Endodermal cell (in vitro differentiated cells): Measurements from ENCODE around the gene PTPRO. TPM values are rescaled to one million over a fixed set of nuclear protein-coding genes. Genes with fewer than 3 reads are reported as not detected.

Experiments used
- DNase-seq: peaks from one replicate; pipeline ENCODE4 v3.0.0-alpha.2; 2017
- H3K27ac ChIP-seq: 2 replicates; pipeline ENCODE4 v1.5.1; 2013; ENCODE audit warnings: mild to moderate bottlenecking, low read depth, low read length, moderate library complexity
- H3K27me3 ChIP-seq: 2 replicates; pipeline ENCODE4 v1.6.1; 2013; ENCODE audit warnings: mild to moderate bottlenecking, low read length, moderate library complexity; ENCODE audit not compliant: insufficient read depth, control insufficient read depth, poor library complexity, severe bottlenecking
- H3K36me3 ChIP-seq: 2 replicates; pipeline ENCODE4 v1.7.0; 2013; ENCODE audit warnings: mild to moderate bottlenecking, low read length, moderate library complexity; ENCODE audit not compliant: control insufficient read depth, insufficient read depth
- H3K4me1 ChIP-seq: one replicate; pipeline ENCODE4 v1.7.0; 2013; ENCODE audit warnings: low read length; ENCODE audit not compliant: control insufficient read depth, insufficient read depth
- H3K4me3 ChIP-seq: 2 replicates; pipeline ENCODE4 v1.5.1; 2013; ENCODE audit warnings: mild to moderate bottlenecking, low read length, moderate library complexity
- H3K9ac ChIP-seq: 2 replicates; pipeline ENCODE4 v1.6.1; 2013; ENCODE audit warnings: mild to moderate bottlenecking, low read length, moderate library complexity; ENCODE audit not compliant: poor library complexity, severe bottlenecking; ENCODE audit errors: extremely low read depth
- H3K9me3 ChIP-seq: 2 replicates; pipeline ENCODE4 v1.6.1; 2013; ENCODE audit warnings: mild to moderate bottlenecking, low read length, moderate library complexity; ENCODE audit not compliant: control insufficient read depth
- H3K27ac Mint-ChIP-seq: 2 replicates; pipeline ENCODE4 v1.8.0; 2020; ENCODE audit warnings: mixed read lengths
- H3K27me3 Mint-ChIP-seq: 2 replicates; pipeline ENCODE4 v1.8.0; 2021; ENCODE audit warnings: mild to moderate bottlenecking, mixed read lengths; ENCODE audit not compliant: insufficient read depth
- H3K36me3 Mint-ChIP-seq: 2 replicates; pipeline ENCODE4 v1.8.0; 2020; ENCODE audit warnings: low read depth, mixed read lengths
- H3K4me1 Mint-ChIP-seq: 2 replicates; pipeline ENCODE4 v1.8.0; 2020; ENCODE audit warnings: mixed read lengths
- H3K4me3 Mint-ChIP-seq: 2 replicates; pipeline ENCODE4 v1.8.0; 2020; ENCODE audit warnings: mild to moderate bottlenecking, moderate library complexity, mixed read lengths
- H3K9me3 Mint-ChIP-seq: 2 replicates; pipeline ENCODE4 v1.8.0; 2020; ENCODE audit warnings: mild to moderate bottlenecking, mixed read lengths
- WGBS, 2 experiments: methylation state at CpG; one replicate each; pipeline versions ENCODE4 v1.1.5 to v1.1.7; 2013; ENCODE audit warnings: missing lambda C conversion rate in 2 of 2, mixed read lengths in 1 of 2; ENCODE audit not compliant: insufficient coverage in 1 of 2, insufficient read length in 1 of 2; 5-methylcytosine and 5-hydroxymethylcytosine counted together
- total RNA-seq, 2 donors: library from RNA; stranded (reverse); fragmentation: NEBNext Ultra II Directional in 1 of 2; extraction: Animal tissue kit (Norgen Biotek cat#: 25700) in 1 of 2; gene quantifications; 2 replicates in 1 of 2; 3 replicates in 1 of 2; pipeline ENCODE4 v1.2.1, GENCODE V29; 2021
- TF ChIP-seq, protein P1 (sequence below): fragments of 200-600 bp; sonication (generic); conservative IDR thresholded peaks from 2 replicates; pipeline ENCODE4 v1.5.0; 2021; ENCODE audit warnings: antibody characterized with exemption, mild to moderate bottlenecking

Gene PTPRO
- total RNA-seq, 2 donors from 2014 or later: 0.31 TPM; not detected in 1

DNA sequence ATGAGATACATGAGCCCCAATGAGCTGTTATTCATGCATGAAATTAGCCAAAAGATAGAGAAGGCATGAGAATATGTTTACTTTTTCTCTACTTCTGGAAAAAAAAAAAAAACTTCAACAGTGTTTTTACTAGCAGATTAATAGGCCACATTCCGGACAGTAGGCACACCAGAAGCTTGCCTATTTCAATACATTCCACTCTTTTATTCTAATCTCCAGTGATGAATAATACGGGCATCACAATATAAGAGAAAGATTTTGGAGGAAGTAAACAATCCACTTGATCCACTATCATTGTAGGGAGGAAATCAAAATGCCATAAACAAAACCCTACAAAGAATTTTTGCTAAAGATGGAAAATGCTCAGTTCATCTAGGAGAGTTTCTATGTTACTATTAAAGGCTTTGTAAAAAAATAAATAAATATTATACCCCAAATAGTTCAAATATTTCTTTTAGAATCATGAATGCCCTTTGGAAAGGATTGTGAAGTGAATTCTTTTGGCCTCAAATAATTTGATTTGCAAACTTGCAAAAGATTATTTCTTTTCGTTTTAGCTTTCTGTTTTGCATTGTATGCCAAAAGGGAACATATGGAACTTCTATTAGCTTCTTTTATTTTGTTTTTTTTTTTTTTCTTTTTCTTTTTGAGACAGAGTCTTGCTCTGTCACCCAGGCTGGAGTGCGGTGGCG is 234.2 kb downstream of the PTPRO start:
- no peaks in the 10 kb centered on the region for H3K4me1 Mint-ChIP-seq
- WGBS, 2 experiments: 97 to 100% methylated on average over 1 to 5 of the region's 5 CpGs
- TF ChIP-seq, protein P1, sequence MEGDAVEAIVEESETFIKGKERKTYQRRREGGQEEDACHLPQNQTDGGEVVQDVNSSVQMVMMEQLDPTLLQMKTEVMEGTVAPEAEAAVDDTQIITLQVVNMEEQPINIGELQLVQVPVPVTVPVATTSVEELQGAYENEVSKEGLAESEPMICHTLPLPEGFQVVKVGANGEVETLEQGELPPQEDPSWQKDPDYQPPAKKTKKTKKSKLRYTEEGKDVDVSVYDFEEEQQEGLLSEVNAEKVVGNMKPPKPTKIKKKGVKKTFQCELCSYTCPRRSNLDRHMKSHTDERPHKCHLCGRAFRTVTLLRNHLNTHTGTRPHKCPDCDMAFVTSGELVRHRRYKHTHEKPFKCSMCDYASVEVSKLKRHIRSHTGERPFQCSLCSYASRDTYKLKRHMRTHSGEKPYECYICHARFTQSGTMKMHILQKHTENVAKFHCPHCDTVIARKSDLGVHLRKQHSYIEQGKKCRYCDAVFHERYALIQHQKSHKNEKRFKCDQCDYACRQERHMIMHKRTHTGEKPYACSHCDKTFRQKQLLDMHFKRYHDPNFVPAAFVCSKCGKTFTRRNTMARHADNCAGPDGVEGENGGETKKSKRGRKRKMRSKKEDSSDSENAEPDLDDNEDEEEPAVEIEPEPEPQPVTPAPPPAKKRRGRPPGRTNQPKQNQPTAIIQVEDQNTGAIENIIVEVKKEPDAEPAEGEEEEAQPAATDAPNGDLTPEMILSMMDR: no peak
- H3K4me3 Mint-ChIP-seq: no peak overlapping the region
- Histone ChIP-seq H3K4me3 (no peak overlapping the region), H3K27me3 (no peaks in the 10 kb centered on the region), H3K4me1 (no peaks in the 10 kb centered on the region), H3K27ac (no peak overlapping the region), H3K36me3 (no peaks in the 10 kb centered on the region), H3K9me3 (no peaks in the 10 kb centered on the region), H3K9ac (no peak overlapping the region)
- no peak for DNase-seq
- no peaks in the 10 kb centered on the region for H3K27me3 Mint-ChIP-seq
- H3K36me3 Mint-ChIP-seq: no peaks in the 10 kb centered on the region
- no peak overlapping the region for H3K27ac Mint-ChIP-seq
- no peaks in the 10 kb centered on the region for H3K9me3 Mint-ChIP-seq

DNA sequence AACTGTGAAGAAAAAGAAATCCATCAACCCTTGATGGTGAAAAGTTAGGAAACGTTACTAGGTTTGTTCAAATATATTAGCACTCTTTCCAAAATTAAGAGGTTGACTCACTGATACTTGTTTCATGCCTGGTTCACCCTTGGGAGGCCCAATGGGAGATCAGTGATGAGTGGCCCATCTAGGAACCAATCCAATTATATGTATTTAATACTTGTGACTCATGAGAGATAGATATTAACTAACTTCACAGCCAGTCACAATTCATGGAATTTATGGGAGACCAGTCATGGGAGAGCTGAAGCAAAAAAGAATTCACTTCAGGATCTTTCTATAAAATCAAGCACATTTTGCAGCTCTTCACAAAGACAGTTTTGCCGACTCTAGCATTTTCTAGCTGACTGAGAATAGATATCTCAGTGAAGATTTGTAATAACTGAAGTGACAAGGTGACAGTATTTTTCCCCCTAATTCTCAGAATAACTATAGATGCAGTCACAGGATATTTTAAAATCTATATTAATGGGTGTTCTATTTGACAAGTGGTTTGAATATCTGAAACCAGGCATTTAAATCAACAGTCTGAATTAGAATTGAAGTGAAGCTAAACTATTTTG is 236.7 kb downstream of the PTPRO start:
- no peak overlapping the region for H3K27ac Mint-ChIP-seq

DNA sequence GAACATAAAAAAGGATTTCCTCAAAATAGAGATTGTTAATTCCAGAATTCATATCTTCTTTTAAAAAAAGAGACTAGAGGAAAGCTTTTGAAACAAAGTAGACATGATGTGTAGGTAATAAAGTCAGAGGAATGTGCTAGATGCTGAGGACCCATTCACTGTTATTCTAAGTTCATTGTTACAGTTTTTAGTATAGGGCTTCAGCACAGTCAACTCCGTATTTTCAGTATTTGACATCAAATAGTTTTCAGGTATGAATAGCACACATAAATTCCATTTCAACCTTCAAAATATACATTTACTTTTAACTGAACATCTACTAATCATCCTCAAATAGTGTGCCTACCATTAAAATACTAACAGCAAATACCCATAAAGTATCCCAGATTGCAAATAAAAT is 239.1 kb downstream of the PTPRO start:
- H3K9me3 Mint-ChIP-seq: no peaks in the 10 kb centered on the region
- no peak for DNase-seq
- 90 to 92% methylated on average over 1 of the region's 1 CpG for WGBS, 2 experiments
- TF ChIP-seq, protein P1: no peak
- peaks cover 21% of the 10 kb centered on the region for H3K4me1 Mint-ChIP-seq
- H3K27ac Mint-ChIP-seq: no peak overlapping the region
- H3K36me3 Mint-ChIP-seq: no peaks in the 10 kb centered on the region
- Histone ChIP-seq H3K9ac (no peak overlapping the region), H3K9me3 (no peaks in the 10 kb centered on the region), H3K4me1 (peaks cover 13% of the 10 kb centered on the region), H3K4me3 (no peak overlapping the region), H3K27me3 (no peaks in the 10 kb centered on the region), H3K36me3 (no peaks in the 10 kb centered on the region), H3K27ac (no peak overlapping the region)
- no peak overlapping the region for H3K4me3 Mint-ChIP-seq
- no peaks in the 10 kb centered on the region for H3K27me3 Mint-ChIP-seq

More for the DNA sequence above, 236.7 kb downstream of the PTPRO start:
- H3K4me3 ChIP-seq: no peak overlapping the region
- WGBS, 2 experiments: 94% methylated on average over 2 of the region's 2 CpGs; no CpG with 5 or more reads in 1 of the 2 experiments
- TF ChIP-seq, protein P1: no peak
- H3K36me3 ChIP-seq: no peaks in the 10 kb centered on the region
- DNase-seq: no peak
- Mint-ChIP-seq H3K4me3 (no peak overlapping the region), H3K36me3 (no peaks in the 10 kb centered on the region), H3K9me3 (no peaks in the 10 kb centered on the region), H3K27me3 (no peaks in the 10 kb centered on the region), H3K4me1 (peaks cover 5% of the 10 kb centered on the region)
- H3K4me1 ChIP-seq: no peaks in the 10 kb centered on the region
- no peaks in the 10 kb centered on the region for H3K27me3 ChIP-seq
- H3K9me3 ChIP-seq: no peaks in the 10 kb centered on the region
- no peak overlapping the region for H3K9ac ChIP-seq
- H3K27ac ChIP-seq: no peak overlapping the region
